ENCODE measurements around the gene LGR4. TPM values are rescaled to one million over a fixed set of nuclear protein-coding genes. Genes with fewer than 3 reads are reported as not detected.

LGR4 gene
- total RNA-seq, 1 donor from 2014 or later = 15.9 TPM

GRCh38 chr11:27436916-27437315, 35.7 kb downstream of the LGR4 start:
- TF ChIP-seq, protein P1, sequence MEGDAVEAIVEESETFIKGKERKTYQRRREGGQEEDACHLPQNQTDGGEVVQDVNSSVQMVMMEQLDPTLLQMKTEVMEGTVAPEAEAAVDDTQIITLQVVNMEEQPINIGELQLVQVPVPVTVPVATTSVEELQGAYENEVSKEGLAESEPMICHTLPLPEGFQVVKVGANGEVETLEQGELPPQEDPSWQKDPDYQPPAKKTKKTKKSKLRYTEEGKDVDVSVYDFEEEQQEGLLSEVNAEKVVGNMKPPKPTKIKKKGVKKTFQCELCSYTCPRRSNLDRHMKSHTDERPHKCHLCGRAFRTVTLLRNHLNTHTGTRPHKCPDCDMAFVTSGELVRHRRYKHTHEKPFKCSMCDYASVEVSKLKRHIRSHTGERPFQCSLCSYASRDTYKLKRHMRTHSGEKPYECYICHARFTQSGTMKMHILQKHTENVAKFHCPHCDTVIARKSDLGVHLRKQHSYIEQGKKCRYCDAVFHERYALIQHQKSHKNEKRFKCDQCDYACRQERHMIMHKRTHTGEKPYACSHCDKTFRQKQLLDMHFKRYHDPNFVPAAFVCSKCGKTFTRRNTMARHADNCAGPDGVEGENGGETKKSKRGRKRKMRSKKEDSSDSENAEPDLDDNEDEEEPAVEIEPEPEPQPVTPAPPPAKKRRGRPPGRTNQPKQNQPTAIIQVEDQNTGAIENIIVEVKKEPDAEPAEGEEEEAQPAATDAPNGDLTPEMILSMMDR (IDR thresholded peaks at IDR 0.05; ENCODE audit: insufficient read depth, low read length, poor library complexity, severe bottlenecking) = no peak
- no peaks in the 10 kb centered on the region for H3K36me3 ChIP-seq (ENCODE audit: control insufficient read depth, insufficient read depth, low read length)
- H3K27me3 ChIP-seq (ENCODE audit: control insufficient read depth, insufficient read depth, low read length) = no peaks in the 10 kb centered on the region
- DNase-seq (ENCODE audit: low read depth) = no peak
- H3K4me3 ChIP-seq (ENCODE audit: low read depth, low read length) = no peak overlapping the region

DNA sequence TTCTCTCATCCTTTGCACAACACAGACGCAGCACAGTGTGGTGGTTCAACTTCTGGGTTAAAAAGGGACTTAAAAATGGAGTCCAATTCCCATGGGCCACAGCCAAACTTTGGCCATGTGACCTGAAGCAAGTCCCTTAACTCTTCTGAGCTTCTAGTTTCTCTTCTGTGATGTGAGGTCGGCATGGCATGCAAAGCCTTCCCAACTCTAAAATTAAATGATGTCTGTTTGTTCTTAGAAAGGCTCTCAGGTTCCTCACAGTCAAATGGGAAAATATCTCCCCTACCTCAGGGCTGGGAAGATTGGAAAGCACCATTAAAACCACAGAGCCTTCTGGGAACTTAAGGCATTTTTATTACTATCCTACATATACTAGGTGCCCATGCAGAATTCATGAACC, 38.8 kb downstream of the LGR4 start:
- no peaks in the 10 kb centered on the region for H3K36me3 ChIP-seq (ENCODE audit: control insufficient read depth, insufficient read depth, low read length)
- no peak overlapping the region for H3K4me3 ChIP-seq (ENCODE audit: low read depth, low read length)
- TF ChIP-seq, protein P1 (IDR thresholded peaks at IDR 0.05; ENCODE audit: insufficient read depth, low read length, poor library complexity, severe bottlenecking) = no peak
- H3K27me3 ChIP-seq (ENCODE audit: control insufficient read depth, insufficient read depth, low read length) = no peaks in the 10 kb centered on the region
- no peak for DNase-seq (ENCODE audit: low read depth)

DNA sequence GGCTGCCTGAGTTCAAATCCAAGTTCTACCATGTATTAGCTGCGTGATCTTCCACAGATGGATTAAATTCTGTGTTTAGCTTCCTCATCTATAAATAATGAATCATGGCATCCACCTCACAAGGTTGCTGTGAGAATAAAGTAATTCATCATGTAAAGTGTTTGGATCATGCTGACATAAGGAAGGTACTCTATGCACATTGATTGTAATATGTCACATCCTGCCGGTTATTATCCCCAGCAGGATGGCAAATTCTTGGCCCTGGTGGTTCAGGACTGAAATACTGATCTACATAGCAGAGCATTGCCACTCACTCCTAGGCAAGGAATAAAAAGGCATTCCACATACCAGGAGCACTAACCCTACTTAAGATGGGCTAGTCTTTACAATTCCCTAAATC, 40.8 kb downstream of the LGR4 start:
- DNase-seq (ENCODE audit: low read depth) = no peak
- TF ChIP-seq, protein P1 (IDR thresholded peaks at IDR 0.05; ENCODE audit: insufficient read depth, low read length, poor library complexity, severe bottlenecking) = no peak
- no peaks in the 10 kb centered on the region for H3K36me3 ChIP-seq (ENCODE audit: control insufficient read depth, insufficient read depth, low read length)
- no peaks in the 10 kb centered on the region for H3K27me3 ChIP-seq (ENCODE audit: control insufficient read depth, insufficient read depth, low read length)
- no peak overlapping the region for H3K4me3 ChIP-seq (ENCODE audit: low read depth, low read length)

GRCh38 chr11:27429761-27430393, 42.7 kb downstream of the LGR4 start:
- no peak overlapping the region for H3K4me3 ChIP-seq (ENCODE audit: low read depth, low read length)

GRCh38 chr11:27427183-27427980, 45.2 kb downstream of the LGR4 start:
- no peak for DNase-seq (ENCODE audit: low read depth)
- no peaks in the 10 kb centered on the region for H3K36me3 ChIP-seq (ENCODE audit: control insufficient read depth, insufficient read depth, low read length)
- H3K4me3 ChIP-seq (ENCODE audit: low read depth, low read length) = no peak overlapping the region
- no peaks in the 10 kb centered on the region for H3K27me3 ChIP-seq (ENCODE audit: control insufficient read depth, insufficient read depth, low read length)
- TF ChIP-seq, protein P1 (IDR thresholded peaks at IDR 0.05; ENCODE audit: insufficient read depth, low read length, poor library complexity, severe bottlenecking) = no peak

More at GRCh38 chr11:27429761-27430393, 42.7 kb downstream of the LGR4 start:
- H3K36me3 ChIP-seq (ENCODE audit: control insufficient read depth, insufficient read depth, low read length) = no peaks in the 10 kb centered on the region
- DNase-seq (ENCODE audit: low read depth) = no peak
- TF ChIP-seq, protein P1 (IDR thresholded peaks at IDR 0.05; ENCODE audit: insufficient read depth, low read length, poor library complexity, severe bottlenecking) = no peak
- H3K27me3 ChIP-seq (ENCODE audit: control insufficient read depth, insufficient read depth, low read length) = no peaks in the 10 kb centered on the region

Data from kidney epithelial cell (primary cell).